HG03159 (cell line): ENCODE measurements around the gene PLSCR3.

ENCODE experiments used
- ATAC-seq: cut with Tn5 transposase; IDR thresholded peaks from one replicate; pipeline ENCODE4 v1.9.1; 2021; ENCODE audit warnings: mild to moderate bottlenecking, moderate library complexity; ENCODE audit not compliant: unreplicated experiment

PLSCR3 gene

GRCh38 chr17:7426896-7427489, 32.7 kb upstream of the PLSCR3 start:
- ATAC-seq: no peak

- no peak for ATAC-seq
These were observed 32.0 kb upstream of the PLSCR3 start for GRCh38 chr17:7426203-7426863.

GRCh38 chr17:7425756-7426155, 31.4 kb upstream of the PLSCR3 start:
- ATAC-seq: no peak

- ATAC-seq: no peak
These were observed 31.0 kb upstream of the PLSCR3 start, which contains the start of gene SPEM2 for GRCh38 chr17:7425316-7425715. Gene SPEM2, plus strand, starts transcription at chr17:7425616. Its CDS starts 73 bp downstream, at chr17:7425689.

- ATAC-seq: no peak
These were observed 29.4 kb upstream of the PLSCR3 start for GRCh38 chr17:7423679-7424078.

- ATAC-seq: no peak
These were observed 26.9 kb upstream of the PLSCR3 start for GRCh38 chr17:7421186-7421585.

- ATAC-seq: no peak
These were observed 25.7 kb upstream of the PLSCR3 start, which contains the start of gene SPEM1 for GRCh38 chr17:7419819-7420610. Gene SPEM1, plus strand, starts transcription at chr17:7420324. Its CDS starts 61 bp downstream, at chr17:7420385.

- no peak for ATAC-seq
These were observed 24.3 kb upstream of the PLSCR3 start for GRCh38 chr17:7418472-7419152.

- ATAC-seq: no peak
These were observed 22.8 kb upstream of the PLSCR3 start for GRCh38 chr17:7417056-7417655.

GRCh38 chr17:7416323-7416722, 22.0 kb upstream of the PLSCR3 start:
- ATAC-seq: no peak

GRCh38 chr17:7415784-7416183, 21.5 kb upstream of the PLSCR3 start:
- ATAC-seq: no peak

GRCh38 chr17:7414837-7415236, 20.5 kb upstream of the PLSCR3 start:
- no peak for ATAC-seq

GRCh38 chr17:7413346-7413985, 19.1 kb upstream of the PLSCR3 start:
- ATAC-seq: no peak

GRCh38 chr17:7411427-7411750, 17.1 kb upstream of the PLSCR3 start:
- no peak for ATAC-seq

GRCh38 chr17:7410634-7411426, 16.5 kb upstream of the PLSCR3 start:
- no peak for ATAC-seq

GRCh38 chr17:7409716-7410115, 15.4 kb upstream of the PLSCR3 start:
- ATAC-seq: no peak

- no peak for ATAC-seq
These were observed 14.5 kb upstream of the PLSCR3 start for GRCh38 chr17:7408863-7409262.

GRCh38 chr17:7408252-7408727, 14.0 kb upstream of the PLSCR3 start:
- ATAC-seq: no peak

- ATAC-seq: no peak
These were observed 13.3 kb upstream of the PLSCR3 start, which contains the start of gene NLGN2 for GRCh38 chr17:7407485-7408251. Gene NLGN2, plus strand, starts transcription at chr17:7407845. Its CDS starts 411 bp downstream, at chr17:7408256.
